ENCODE data around the gene ATF6B. TPM values are rescaled to one million over a fixed set of nuclear protein-coding genes. Genes with fewer than 3 reads are reported as not detected.
A peak's percentile ranks its signal among the peaks of the same experiment; 100 is the strongest.

Gene ATF6B
- total RNA-seq, 2 experiments from 2014 or later = 72.2 to 75.6 TPM

- no peak for ATAC-seq (ENCODE audit: poor library complexity)
These were observed 1.4 kb upstream of the ATF6B start for GRCh38 chr6:32129297-32130088.

GRCh38 chr6:32128751-32129296 is 778 bp upstream of the ATF6B start:
- Mint-ChIP-seq H3K4me1 (ENCODE audit: low read depth) (peaks cover 52% of the 10 kb centered on the region), H3K4me3 (peak overlapping the region; percentile 99), H3K36me3 (ENCODE audit: low read depth) (peaks cover 38% of the 10 kb centered on the region), H3K9me3 (no peaks in the 10 kb centered on the region), H3K27me3 (no peaks in the 10 kb centered on the region), H3K27ac (peak overlapping the region; percentile 90)
- Histone ChIP-seq H3K4me1 (ENCODE audit: insufficient read depth, low read length) (peaks cover 45% of the 10 kb centered on the region), H3K4me3 (ENCODE audit: low read length) (no peak overlapping the region), H3K27me3 (ENCODE audit: control insufficient read depth in 1 of 2, insufficient read depth in 2 of 2, low read length in 2 of 2) (no peaks in the 10 kb centered on the region), H3K27ac (ENCODE audit: low read depth in 1 of 2, low read length in 2 of 2) (peak overlapping the region in 1 of 2 donors; percentile 32), H3K9me3 (ENCODE audit: control insufficient read depth in 1 of 2, insufficient read depth in 1 of 2, low read length in 2 of 2) (no peaks in the 10 kb centered on the region), H3K36me3 (ENCODE audit: insufficient read depth, low read length) (peaks cover 30% of the 10 kb centered on the region)
- TF ChIP-seq CTCF (IDR thresholded peaks at IDR 0.05) = no peak
- ChIA-PET POLR2A (interaction anchor here (0.6 to 5.6 kb wide), 21 partner anchors 11 to 1148 kb away, joined by 3 to 48 read pairs (median 6); partner anchors contain the start of genes ABHD16A, AGPAT1, B3GALT4 and BAG6), CTCF (interaction anchor here (1.2 to 2.1 kb wide), 3 partner anchors 10 to 49 kb away, joined by 3 to 11 read pairs (median 6); no protein-coding TSS in a partner anchor)
- intact Hi-C loops (cut with DNase I, micrococcal nuclease) = loop anchor here in 1 of 2 experiments (1.0 to 10.0 kb wide), 3 partner anchors 67 to 726 kb away; partner anchors contain the start of genes NELFE, PSMB9, SKIC2 and TAP1
- DNase-seq (peak in 1 of 14 experiments; percentile 43), ATAC-seq (ENCODE audit: poor library complexity) (no peak)

More at GRCh38 chr6:32129297-32130088, 1.4 kb upstream of the ATF6B start:
- H3K27me3 Mint-ChIP-seq = no peaks in the 10 kb centered on the region
- no peaks in the 10 kb centered on the region for H3K9me3 Mint-ChIP-seq
- CTCF ChIA-PET = interaction anchor here (1.0 to 2.5 kb wide), 4 partner anchors 10 to 66 kb away, joined by 3 to 14 read pairs (median 4); no protein-coding TSS in a partner anchor
- peak overlapping the region; percentile 80 for H3K4me3 Mint-ChIP-seq
- peak overlapping the region; percentile 72 for H3K4me3 ChIP-seq (ENCODE audit: low read length)
- DNase-seq = peak in 1 of 14 experiments; percentile 35
- H3K4me1 ChIP-seq (ENCODE audit: insufficient read depth, low read length) = peaks cover 45% of the 10 kb centered on the region
- H3K4me1 Mint-ChIP-seq (ENCODE audit: low read depth) = peaks cover 46% of the 10 kb centered on the region
- H3K36me3 ChIP-seq (ENCODE audit: insufficient read depth, low read length) = peaks cover 24% of the 10 kb centered on the region
- TF ChIP-seq CTCF (IDR thresholded peaks at IDR 0.05) = no peak
- intact Hi-C loops (cut with DNase I, micrococcal nuclease) = loop anchor here (1.0 to 10.0 kb wide), 9 partner anchors 25 to 1075 kb away; partner anchors contain the start of genes PPT2 (in 2 of the 2), CSNK2B (in 1 of the 2), HSD17B8 (in 1 of the 2) and LY6G5B (in 1 of the 2)
- POLR2A ChIA-PET = interaction anchor here (0.9 to 5.6 kb wide), 18 partner anchors 12 to 842 kb away, joined by 3 to 48 read pairs (median 6); partner anchors contain the start of genes ABHD16A, AGPAT1, EHMT2 and GPSM3
- H3K27ac ChIP-seq (ENCODE audit: low read depth in 1 of 2, low read length in 2 of 2) = peak overlapping the region; percentile 60 to 62
- H3K27me3 ChIP-seq (ENCODE audit: control insufficient read depth in 1 of 2, insufficient read depth in 2 of 2, low read length in 2 of 2) = no peaks in the 10 kb centered on the region
- H3K9me3 ChIP-seq (ENCODE audit: control insufficient read depth in 1 of 2, insufficient read depth in 1 of 2, low read length in 2 of 2) = no peaks in the 10 kb centered on the region
- peaks cover 31% of the 10 kb centered on the region for H3K36me3 Mint-ChIP-seq (ENCODE audit: low read depth)
- peak overlapping the region; percentile 93 for H3K27ac Mint-ChIP-seq

GRCh38 chr6:32127409-32127716 is 683 bp downstream of the ATF6B start:
- Histone ChIP-seq H3K27ac (ENCODE audit: low read depth in 1 of 2, low read length in 2 of 2) (peak overlapping the region; percentile 63 to 77), H3K36me3 (ENCODE audit: insufficient read depth, low read length) (peaks cover 40% of the 10 kb centered on the region), H3K27me3 (ENCODE audit: control insufficient read depth in 1 of 2, insufficient read depth in 2 of 2, low read length in 2 of 2) (no peaks in the 10 kb centered on the region), H3K4me3 (ENCODE audit: low read length) (peak overlapping the region; percentile 81), H3K4me1 (ENCODE audit: insufficient read depth, low read length) (peaks cover 50% of the 10 kb centered on the region), H3K9me3 (ENCODE audit: control insufficient read depth in 1 of 2, insufficient read depth in 1 of 2, low read length in 2 of 2) (no peaks in the 10 kb centered on the region)
- Mint-ChIP-seq H3K4me1 (ENCODE audit: low read depth) (peaks cover 52% of the 10 kb centered on the region), H3K27ac (peak overlapping the region; percentile 90), H3K9me3 (no peaks in the 10 kb centered on the region), H3K36me3 (ENCODE audit: low read depth) (peaks cover 52% of the 10 kb centered on the region), H3K27me3 (no peaks in the 10 kb centered on the region), H3K4me3 (peak overlapping the region; percentile 99)
- DNase-seq (no peak), ATAC-seq (ENCODE audit: poor library complexity) (no peak)
- CTCF ChIA-PET = interaction anchor here (1.1 to 2.1 kb wide), 2 partner anchors 9 to 40 kb away, joined by 3 to 11 read pairs; no protein-coding TSS in a partner anchor
- TF ChIP-seq CTCF (IDR thresholded peaks at IDR 0.05) = no peak
- intact Hi-C loops (cut with DNase I, micrococcal nuclease) = loop anchor here in 1 of 2 experiments (5.0 to 10.0 kb wide), 2 partner anchors 170 to 727 kb away; partner anchors contain the start of genes NELFE, PSMB9, SKIC2 and TAP1
- POLR2A ChIA-PET = interaction anchor here (1.1 to 5.6 kb wide), 14 partner anchors 10 to 845 kb away, joined by 3 to 48 read pairs (median 7); partner anchors contain the start of genes AGPAT1, BAG6, DDX39B and DXO

All from CD4-positive, alpha-beta T cell (primary cell).